A673 (cell line): ENCODE measurements around the gene ASAP3. TPM values are rescaled to one million over a fixed set of nuclear protein-coding genes. Genes with fewer than 3 reads are reported as not detected.

Source experiments
- BruUV-seq: library from RNA; stranded (reverse); fragments of 400-500 nt; replicated peaks from 2 replicates; lab custom pipeline; 2021; lab: Mats Ljungman, UMichigan
- CTCF ChIA-PET: fragments of 300-600 bp; sonication (Branson Sonifier 250); formaldehyde crosslinking; loops from one replicate; lab custom pipeline; 2022; ENCODE audit warnings: antibody characterized with exemption; lab: Charles Lee
- POLR2A ChIA-PET: fragments of 300-600 bp; sonication (Branson Sonifier 250); formaldehyde crosslinking; loops from one replicate; lab custom pipeline; 2022; ENCODE audit warnings: antibody characterized with exemption; ENCODE audit not compliant: low non-redundant PET; lab: Charles Lee
- DNase-seq: peaks from one replicate; pipeline ENCODE4 v3.0.0-alpha.2; 2015; ENCODE audit warnings: low spot score
- H3K27ac ChIP-seq: fragments of 200-600 bp; sonication (generic); 2 replicates; pipeline ENCODE4 v1.5.1; 2016; ENCODE audit warnings: mixed run types, low read depth, mild to moderate bottlenecking, mixed read lengths, antibody characterized with exemption, low read length; ENCODE audit not compliant: poor library complexity, severe bottlenecking
- H3K27me3 ChIP-seq: fragments of 200-600 bp; sonication (generic); replicated peaks from 2 replicates; pipeline ENCODE4 v1.6.1; 2017; ENCODE audit warnings: mixed run types, low read depth, mild to moderate bottlenecking, mixed read lengths, antibody characterized with exemption, low read length; ENCODE audit not compliant: insufficient read depth, poor library complexity
- H3K36me3 ChIP-seq: fragments of 200-600 bp; sonication (generic); 2 replicates; pipeline ENCODE4 v1.6.1; 2016; ENCODE audit warnings: mixed run types, mild to moderate bottlenecking, mixed read lengths, antibody characterized with exemption, low read length; ENCODE audit not compliant: insufficient read depth, poor library complexity, severe bottlenecking
- H3K4me1 ChIP-seq: fragments of 200-600 bp; sonication (generic); 2 replicates; pipeline ENCODE4 v1.6.1; 2017; ENCODE audit warnings: mixed run types, mild to moderate bottlenecking, mixed read lengths, antibody characterized with exemption, low read length; ENCODE audit not compliant: insufficient read depth, poor library complexity, severe bottlenecking
- H3K4me3 ChIP-seq: fragments of 200-600 bp; sonication (generic); 2 replicates; pipeline ENCODE4 v1.5.1; 2016; ENCODE audit warnings: low read depth, mixed run types, mild to moderate bottlenecking, mixed read lengths, low read length; ENCODE audit not compliant: poor library complexity, severe bottlenecking
- H3K9me3 ChIP-seq: fragments of 200-600 bp; sonication (generic); 2 replicates; pipeline ENCODE4 v1.6.1; 2016; ENCODE audit warnings: mixed run types, low read depth, mild to moderate bottlenecking, mixed read lengths, antibody characterized with exemption, low read length; ENCODE audit not compliant: poor library complexity, severe bottlenecking
- CTCF ChIP-seq: fragments of 300-800, 200-600 bp; sonication (generic); conservative IDR thresholded peaks from 2 replicates; pipeline ENCODE4 v1.5.1; 2017; ENCODE audit warnings: low read depth, mild to moderate bottlenecking, antibody characterized with exemption, low read length, moderate library complexity, mixed read lengths
- EZH2 ChIP-seq: fragments of 200-600 bp; sonication (generic); IDR thresholded peaks from 2 replicates; pipeline ENCODE4 v1.6.1; 2017; ENCODE audit warnings: borderline replicate concordance, low read depth, mild to moderate bottlenecking, mixed read lengths, antibody characterized with exemption, low read length; ENCODE audit not compliant: poor library complexity, severe bottlenecking
- intact Hi-C: fragments of 100-400 bp; cut with micrococcal nuclease; formaldehyde crosslinking; loops from one replicate; pipeline ENCODE4 v1.10.0; 2022; ENCODE audit not compliant: unreplicated experiment
- total RNA-seq: library from RNA; stranded (reverse); gene quantifications from 2 replicates; pipeline ENCODE4 v1.2.3, GENCODE V29; 2021

Gene ASAP3
- total RNA-seq, 1 experiment from 2014 or later: 7.8 TPM

GRCh38 chr1:23470282-23471070, 13.5 kb downstream of the ASAP3 start:
- intact Hi-C loops: no loop called here
- TF ChIP-seq EZH2 (no peak), CTCF (no peak)

GRCh38 chr1:23469372-23469982, 14.5 kb downstream of the ASAP3 start:
- no TSS peak for BruUV-seq
- no peak for TF ChIP-seq EZH2
- no peaks in the 10 kb centered on the region for H3K27me3 ChIP-seq
- H3K36me3 ChIP-seq: no peaks in the 10 kb centered on the region
- no peak overlapping the region for H3K27ac ChIP-seq
- no peaks in the 10 kb centered on the region for H3K4me1 ChIP-seq
- intact Hi-C loops: no loop called here
- POLR2A ChIA-PET: no interaction called here
- DNase-seq: no peak
- no peak overlapping the region for H3K4me3 ChIP-seq
- no peaks in the 10 kb centered on the region for H3K9me3 ChIP-seq
- CTCF ChIA-PET: no interaction called here

More at GRCh38 chr1:23470282-23471070, 13.5 kb downstream of the ASAP3 start:
- Histone ChIP-seq H3K9me3 (no peaks in the 10 kb centered on the region), H3K27me3 (no peaks in the 10 kb centered on the region), H3K4me1 (no peaks in the 10 kb centered on the region), H3K4me3 (no peak overlapping the region), H3K36me3 (no peaks in the 10 kb centered on the region), H3K27ac (no peak overlapping the region)
- no TSS peak for BruUV-seq
- POLR2A ChIA-PET: no interaction called here
- CTCF ChIA-PET: no interaction called here
- no peak for DNase-seq

- POLR2A ChIA-PET: no interaction called here
- Histone ChIP-seq H3K4me3 (no peak overlapping the region), H3K4me1 (no peaks in the 10 kb centered on the region), H3K9me3 (no peaks in the 10 kb centered on the region), H3K27me3 (no peaks in the 10 kb centered on the region), H3K27ac (no peak overlapping the region), H3K36me3 (no peaks in the 10 kb centered on the region)
- intact Hi-C loops: no loop called here
- TF ChIP-seq CTCF (no peak), EZH2 (no peak)
- no peak for DNase-seq
- no TSS peak for BruUV-seq
- CTCF ChIA-PET: no interaction called here
Measured at GRCh38 chr1:23466423-23466989, 17.5 kb downstream of the ASAP3 start.
